ENCODE data around the gene SNTB2. TPM values are rescaled to one million over a fixed set of nuclear protein-coding genes. Genes with fewer than 3 reads are reported as not detected.
A peak's percentile ranks its signal among the peaks of the same experiment; 100 is the strongest.

The SNTB2 gene
- total and polyA plus RNA-seq, 2 of the 13 experiments (the other 11 are each of a cell fraction or from before 2014, with no cell fraction given), result 11.5 to 19.2 TPM

DNA sequence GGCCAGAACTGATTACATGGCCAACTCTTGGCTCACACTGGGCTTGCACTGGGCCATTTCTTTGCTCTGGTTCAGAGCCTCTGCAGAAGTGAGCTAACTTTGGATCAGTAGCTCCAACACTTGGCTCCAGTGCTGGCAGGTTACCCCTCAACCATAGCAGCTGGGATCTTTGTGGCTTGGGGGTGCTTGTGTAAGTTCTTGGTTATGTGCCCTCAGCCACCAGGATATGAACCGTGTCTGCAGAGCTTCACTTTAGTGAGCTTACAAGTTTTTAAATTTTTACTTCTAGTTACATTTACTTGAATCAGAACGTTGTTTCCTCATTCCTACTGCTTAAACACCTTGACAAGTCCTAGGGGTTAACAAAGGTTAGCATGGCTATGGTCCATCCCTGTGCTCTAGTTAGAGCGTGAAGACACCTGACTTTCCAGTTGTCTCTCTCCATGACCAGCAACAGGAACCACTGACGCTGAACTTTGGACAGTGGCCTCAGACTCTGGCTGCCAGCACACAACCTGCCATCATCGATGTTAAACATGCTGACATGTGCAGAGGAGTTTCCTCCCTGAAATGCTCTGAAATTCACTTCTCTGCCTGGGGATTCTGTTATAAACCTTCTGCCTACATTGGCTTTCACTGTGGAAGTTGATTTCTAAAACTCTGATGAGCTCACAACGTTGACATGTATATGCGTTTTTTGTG is 139.4 kb downstream of the SNTB2 start (continued):
- TF ChIP-seq, protein P1, sequence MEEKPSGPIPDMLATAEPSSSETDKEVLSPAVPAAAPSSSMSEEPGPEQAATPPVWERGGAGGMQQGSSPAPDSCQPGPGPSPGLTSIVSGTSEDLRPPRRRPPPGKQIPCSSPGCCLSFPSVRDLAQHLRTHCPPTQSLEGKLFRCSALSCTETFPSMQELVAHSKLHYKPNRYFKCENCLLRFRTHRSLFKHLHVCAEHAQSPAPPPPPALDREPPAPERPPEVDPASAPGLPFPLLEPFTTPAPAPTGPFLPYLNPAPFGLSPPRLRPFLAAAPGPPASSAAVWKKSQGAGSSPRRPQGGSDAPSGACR (CRISPR knock-in tag; IDR thresholded peaks at IDR 0.05), result no peak
- TF ChIP-seq ZNF224 (CRISPR knock-in tag; IDR thresholded peaks at IDR 0.05) (no peak), ZNF33B (CRISPR knock-in tag; IDR thresholded peaks at IDR 0.05) (no peak), AKAP8 (CRISPR knock-in tag; IDR thresholded peaks at IDR 0.05) (no peak; the same call in 1 of the 2 replicates), HNRNPK (IDR thresholded peaks at IDR 0.05; ENCODE audit: low read depth, low read length, poor library complexity, severe bottlenecking) (no peak), RORA (CRISPR knock-in tag; IDR thresholded peaks at IDR 0.05) (no peak), RFX1 (IDR thresholded peaks at IDR 0.05) (no peak), KDM3A (CRISPR knock-in tag; IDR thresholded peaks at IDR 0.05; ENCODE audit: low read depth) (peak; percentile 62; the same call in 1 of the 2 replicates), ZNF136 (CRISPR knock-in tag; IDR thresholded peaks at IDR 0.05; ENCODE audit: low read depth) (0 out of 2 replicates have a peak, but pooled peaks have one; percentile 61), GFI1 (CRISPR knock-in tag; IDR thresholded peaks at IDR 0.05; ENCODE audit: borderline replicate concordance) (0 out of 2 replicates have a peak, but pooled peaks have one; percentile 34), KDM5A (IDR thresholded peaks at IDR 0.05; ENCODE audit: borderline replicate concordance, low read length) (no peak), RAD51 (IDR thresholded peaks at IDR 0.05; ENCODE audit: borderline replicate concordance) (no peak), ZFP37 (CRISPR knock-in tag; IDR thresholded peaks at IDR 0.05; ENCODE audit: borderline replicate concordance) (peak; percentile 80; the same call in 1 of the 2 replicates), SP5 (CRISPR knock-in tag; IDR thresholded peaks at IDR 0.05; ENCODE audit: borderline replicate concordance, low read depth) (no peak; the same call in 1 of the 2 replicates), ARNT2 (CRISPR knock-in tag; IDR thresholded peaks at IDR 0.05; ENCODE audit: low read depth) (peak; percentile 11; the same call in 1 of the 2 replicates), MZF1 (CRISPR knock-in tag; IDR thresholded peaks at IDR 0.05; ENCODE audit: borderline replicate concordance) (no peak), SMARCC2 (IDR thresholded peaks at IDR 0.05) (no peak), CC2D1A (CRISPR knock-in tag; IDR thresholded peaks at IDR 0.05) (no peak), RXRB (CRISPR knock-in tag; IDR thresholded peaks at IDR 0.05; ENCODE audit: borderline replicate concordance) (peak; percentile 88), ZNF20 (CRISPR knock-in tag; IDR thresholded peaks at IDR 0.05) (no peak), THAP11 (CRISPR knock-in tag; IDR thresholded peaks at IDR 0.05) (peak; percentile 66), ZNF143 (CRISPR knock-in tag; IDR thresholded peaks at IDR 0.05) (no peak)
- TF ChIP-seq, protein P2, sequence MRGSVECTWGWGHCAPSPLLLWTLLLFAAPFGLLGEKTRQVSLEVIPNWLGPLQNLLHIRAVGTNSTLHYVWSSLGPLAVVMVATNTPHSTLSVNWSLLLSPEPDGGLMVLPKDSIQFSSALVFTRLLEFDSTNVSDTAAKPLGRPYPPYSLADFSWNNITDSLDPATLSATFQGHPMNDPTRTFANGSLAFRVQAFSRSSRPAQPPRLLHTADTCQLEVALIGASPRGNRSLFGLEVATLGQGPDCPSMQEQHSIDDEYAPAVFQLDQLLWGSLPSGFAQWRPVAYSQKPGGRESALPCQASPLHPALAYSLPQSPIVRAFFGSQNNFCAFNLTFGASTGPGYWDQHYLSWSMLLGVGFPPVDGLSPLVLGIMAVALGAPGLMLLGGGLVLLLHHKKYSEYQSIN (CRISPR knock-in tag; IDR thresholded peaks at IDR 0.05; ENCODE audit: borderline replicate concordance), result no peak
- TF ChIP-seq, protein P3, sequence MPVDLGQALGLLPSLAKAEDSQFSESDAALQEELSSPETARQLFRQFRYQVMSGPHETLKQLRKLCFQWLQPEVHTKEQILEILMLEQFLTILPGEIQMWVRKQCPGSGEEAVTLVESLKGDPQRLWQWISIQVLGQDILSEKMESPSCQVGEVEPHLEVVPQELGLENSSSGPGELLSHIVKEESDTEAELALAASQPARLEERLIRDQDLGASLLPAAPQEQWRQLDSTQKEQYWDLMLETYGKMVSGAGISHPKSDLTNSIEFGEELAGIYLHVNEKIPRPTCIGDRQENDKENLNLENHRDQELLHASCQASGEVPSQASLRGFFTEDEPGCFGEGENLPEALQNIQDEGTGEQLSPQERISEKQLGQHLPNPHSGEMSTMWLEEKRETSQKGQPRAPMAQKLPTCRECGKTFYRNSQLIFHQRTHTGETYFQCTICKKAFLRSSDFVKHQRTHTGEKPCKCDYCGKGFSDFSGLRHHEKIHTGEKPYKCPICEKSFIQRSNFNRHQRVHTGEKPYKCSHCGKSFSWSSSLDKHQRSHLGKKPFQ (CRISPR knock-in tag; IDR thresholded peaks at IDR 0.05; ENCODE audit: insufficient replicate concordance), result no peak
- TF ChIP-seq, protein P4, sequence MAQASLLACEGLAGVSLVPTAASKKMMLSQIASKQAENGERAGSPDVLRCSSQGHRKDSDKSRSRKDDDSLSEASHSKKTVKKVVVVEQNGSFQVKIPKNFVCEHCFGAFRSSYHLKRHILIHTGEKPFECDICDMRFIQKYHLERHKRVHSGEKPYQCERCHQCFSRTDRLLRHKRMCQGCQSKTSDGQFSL (CRISPR knock-in tag; IDR thresholded peaks at IDR 0.05), result no peak
- TF ChIP-seq, protein P5, sequence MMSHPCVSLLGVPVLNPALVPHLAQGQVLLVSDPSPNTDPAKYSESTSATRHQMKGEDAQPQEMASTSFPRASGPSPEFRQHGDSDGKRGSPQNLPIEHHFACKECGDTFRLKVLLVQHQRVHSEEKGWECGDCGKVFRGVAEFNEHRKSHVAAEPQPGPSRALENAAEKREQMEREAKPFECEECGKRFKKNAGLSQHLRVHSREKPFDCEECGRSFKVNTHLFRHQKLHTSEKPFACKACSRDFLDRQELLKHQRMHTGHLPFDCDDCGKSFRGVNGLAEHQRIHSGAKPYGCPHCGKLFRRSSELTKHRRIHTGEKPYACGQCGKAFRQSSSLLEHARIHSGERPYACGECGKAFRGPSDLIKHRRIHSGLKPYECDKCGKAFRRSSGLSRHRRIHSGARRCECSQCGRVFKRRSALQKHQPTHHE (CRISPR knock-in tag; IDR thresholded peaks at IDR 0.05; ENCODE audit: borderline replicate concordance), result no peak
